Chondrocyte (in vitro differentiated cells): ENCODE results near the gene SDS. TPM values are rescaled to one million over a fixed set of nuclear protein-coding genes. Genes with fewer than 3 reads are reported as not detected.

Experiments
- DNase-seq: peaks from one replicate; pipeline ENCODE4 v3.0.0; 2021; ENCODE audit warnings: mixed read lengths, low spot score
- H3K27ac Mint-ChIP-seq: one replicate; pipeline ENCODE4 v1.8.0; 2021; ENCODE audit warnings: mild to moderate bottlenecking, moderate library complexity, mixed read lengths; ENCODE audit not compliant: unreplicated experiment
- H3K27me3 Mint-ChIP-seq: 2 replicates; pipeline ENCODE4 v1.8.0; 2021; ENCODE audit warnings: low read depth, mixed read lengths
- H3K36me3 Mint-ChIP-seq: 2 replicates; pipeline ENCODE4 v1.8.0; 2021; ENCODE audit warnings: low read depth, mixed read lengths
- H3K4me1 Mint-ChIP-seq: 2 replicates; pipeline ENCODE4 v1.8.0; 2021; ENCODE audit warnings: low read depth, mild to moderate bottlenecking, mixed read lengths
- H3K4me3 Mint-ChIP-seq: one replicate; pipeline ENCODE4 v1.8.0; 2021; ENCODE audit warnings: mild to moderate bottlenecking, moderate library complexity, mixed read lengths; ENCODE audit not compliant: unreplicated experiment
- H3K9me3 Mint-ChIP-seq: 2 replicates; pipeline ENCODE4 v1.8.0; 2021; ENCODE audit warnings: low read depth, mixed read lengths
- total RNA-seq: library from RNA; stranded (reverse); gene quantifications from 3 replicates; pipeline ENCODE4 v1.2.1, GENCODE V29; 2021
- TF ChIP-seq, protein P1 (sequence below): fragments of 200-600 bp; sonication (generic); IDR thresholded peaks from 2 replicates; pipeline ENCODE4 v1.5.0; 2021; ENCODE audit warnings: antibody characterized with exemption, mild to moderate bottlenecking, moderate library complexity

Gene SDS
- total RNA-seq, 1 donor from 2014 or later = not detected

- no peaks in the 10 kb centered on the region for H3K36me3 Mint-ChIP-seq
- DNase-seq = no peak
- H3K27me3 Mint-ChIP-seq = peaks cover 7% of the 10 kb centered on the region
- TF ChIP-seq, protein P1, sequence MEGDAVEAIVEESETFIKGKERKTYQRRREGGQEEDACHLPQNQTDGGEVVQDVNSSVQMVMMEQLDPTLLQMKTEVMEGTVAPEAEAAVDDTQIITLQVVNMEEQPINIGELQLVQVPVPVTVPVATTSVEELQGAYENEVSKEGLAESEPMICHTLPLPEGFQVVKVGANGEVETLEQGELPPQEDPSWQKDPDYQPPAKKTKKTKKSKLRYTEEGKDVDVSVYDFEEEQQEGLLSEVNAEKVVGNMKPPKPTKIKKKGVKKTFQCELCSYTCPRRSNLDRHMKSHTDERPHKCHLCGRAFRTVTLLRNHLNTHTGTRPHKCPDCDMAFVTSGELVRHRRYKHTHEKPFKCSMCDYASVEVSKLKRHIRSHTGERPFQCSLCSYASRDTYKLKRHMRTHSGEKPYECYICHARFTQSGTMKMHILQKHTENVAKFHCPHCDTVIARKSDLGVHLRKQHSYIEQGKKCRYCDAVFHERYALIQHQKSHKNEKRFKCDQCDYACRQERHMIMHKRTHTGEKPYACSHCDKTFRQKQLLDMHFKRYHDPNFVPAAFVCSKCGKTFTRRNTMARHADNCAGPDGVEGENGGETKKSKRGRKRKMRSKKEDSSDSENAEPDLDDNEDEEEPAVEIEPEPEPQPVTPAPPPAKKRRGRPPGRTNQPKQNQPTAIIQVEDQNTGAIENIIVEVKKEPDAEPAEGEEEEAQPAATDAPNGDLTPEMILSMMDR = no peak
- peaks cover 13% of the 10 kb centered on the region for H3K4me1 Mint-ChIP-seq
- no peaks in the 10 kb centered on the region for H3K9me3 Mint-ChIP-seq
- no peak overlapping the region for H3K27ac Mint-ChIP-seq
- H3K4me3 Mint-ChIP-seq = no peak overlapping the region
Measured at GRCh38 chr12:113405694-113406093, 2.0 kb upstream of the SDS start.

GRCh38 chr12:113402586-113403260, 964 bp downstream of the SDS start:
- Mint-ChIP-seq H3K27me3 (peaks cover 2% of the 10 kb centered on the region), H3K4me3 (no peak overlapping the region), H3K9me3 (no peaks in the 10 kb centered on the region), H3K4me1 (peaks cover 8% of the 10 kb centered on the region), H3K27ac (no peak overlapping the region), H3K36me3 (no peaks in the 10 kb centered on the region)
- TF ChIP-seq, protein P1 = no peak
- DNase-seq = no peak

- Mint-ChIP-seq H3K9me3 (no peaks in the 10 kb centered on the region), H3K36me3 (no peaks in the 10 kb centered on the region), H3K4me3 (no peak overlapping the region), H3K27ac (no peak overlapping the region), H3K27me3 (peaks cover 11% of the 10 kb centered on the region), H3K4me1 (peaks cover 5% of the 10 kb centered on the region)
- TF ChIP-seq, protein P1 = no peak
- no peak for DNase-seq
Measured at GRCh38 chr12:113401066-113402000, 2.4 kb downstream of the SDS start.

GRCh38 chr12:113400362-113400761, 3.3 kb downstream of the SDS start:
- no peak for DNase-seq
- no peaks in the 10 kb centered on the region for H3K36me3 Mint-ChIP-seq
- TF ChIP-seq, protein P1 = no peak
- H3K4me3 Mint-ChIP-seq = no peak overlapping the region
- H3K27ac Mint-ChIP-seq = no peak overlapping the region
- H3K4me1 Mint-ChIP-seq = peaks cover 5% of the 10 kb centered on the region
- no peaks in the 10 kb centered on the region for H3K9me3 Mint-ChIP-seq
- peaks cover 11% of the 10 kb centered on the region for H3K27me3 Mint-ChIP-seq

GRCh38 chr12:113399490-113399889, 4.2 kb downstream of the SDS start:
- Mint-ChIP-seq H3K36me3 (no peaks in the 10 kb centered on the region), H3K27me3 (peaks cover 11% of the 10 kb centered on the region), H3K27ac (no peak overlapping the region), H3K4me3 (no peak overlapping the region), H3K4me1 (peaks cover 5% of the 10 kb centered on the region), H3K9me3 (no peaks in the 10 kb centered on the region)
- no peak for DNase-seq
- TF ChIP-seq, protein P1 = no peak
